Natural killer cell treated with Interleukin-12 subunit alpha and Interleukin-12 subunit beta and Interleukin-15 and Interleukin-18, amount 100 ng/mL, for 72 hours (primary cell): ENCODE results near the gene UTP14C. TPM values are rescaled to one million over a fixed set of nuclear protein-coding genes. Genes with fewer than 3 reads are reported as not detected.
"Not testable (repeated sequence)": the region's sequence is repeated elsewhere in the genome, so short reads cannot be mapped to it uniquely, and the experiment has no call there.

Source experiments
- ATAC-seq, 2 donors: fragments of 150-1000 bp; cut with Tn5 transposase in 1 of 2; sonication (Bioruptor Pico), chemical (Tn5 transposase) in 1 of 2; 2 replicates each; pipeline ENCODE4 v1.10.0; 2021
- DNase-seq: peaks from one replicate; pipeline ENCODE4 v3.0.0; 2022; ENCODE audit warnings: low spot score
- H3K27ac Mint-ChIP-seq, 2 donors: 1 replicate in 1 of 2; 2 replicates in 1 of 2; pipeline ENCODE4 v1.8.0; 2022; ENCODE audit warnings: mixed read lengths in 2 of 2, mild to moderate bottlenecking in 1 of 2, moderate library complexity in 1 of 2
- H3K27me3 Mint-ChIP-seq, 2 donors: 1 replicate in 1 of 2; 2 replicates in 1 of 2; pipeline ENCODE4 v1.8.0; 2022; ENCODE audit warnings: mixed read lengths in 2 of 2
- H3K36me3 Mint-ChIP-seq: one replicate; pipeline ENCODE4 v1.8.0; 2022; ENCODE audit warnings: mixed read lengths
- H3K4me1 Mint-ChIP-seq, 2 donors: 1 replicate in 1 of 2; 2 replicates in 1 of 2; pipeline ENCODE4 v1.8.0; 2022; ENCODE audit warnings: low read depth in 2 of 2, mixed read lengths in 2 of 2, mild to moderate bottlenecking in 1 of 2
- H3K4me3 Mint-ChIP-seq: one replicate; pipeline ENCODE4 v1.8.0; 2022; ENCODE audit warnings: mixed read lengths
- H3K9me3 Mint-ChIP-seq: 2 replicates; pipeline ENCODE4 v1.8.0; 2022; ENCODE audit warnings: mixed read lengths
- total RNA-seq, 2 donors: library from RNA; stranded (reverse); gene quantifications; one replicate each; pipeline ENCODE4 v1.2.3, GENCODE V29; 2022

UTP14C gene, protein sequence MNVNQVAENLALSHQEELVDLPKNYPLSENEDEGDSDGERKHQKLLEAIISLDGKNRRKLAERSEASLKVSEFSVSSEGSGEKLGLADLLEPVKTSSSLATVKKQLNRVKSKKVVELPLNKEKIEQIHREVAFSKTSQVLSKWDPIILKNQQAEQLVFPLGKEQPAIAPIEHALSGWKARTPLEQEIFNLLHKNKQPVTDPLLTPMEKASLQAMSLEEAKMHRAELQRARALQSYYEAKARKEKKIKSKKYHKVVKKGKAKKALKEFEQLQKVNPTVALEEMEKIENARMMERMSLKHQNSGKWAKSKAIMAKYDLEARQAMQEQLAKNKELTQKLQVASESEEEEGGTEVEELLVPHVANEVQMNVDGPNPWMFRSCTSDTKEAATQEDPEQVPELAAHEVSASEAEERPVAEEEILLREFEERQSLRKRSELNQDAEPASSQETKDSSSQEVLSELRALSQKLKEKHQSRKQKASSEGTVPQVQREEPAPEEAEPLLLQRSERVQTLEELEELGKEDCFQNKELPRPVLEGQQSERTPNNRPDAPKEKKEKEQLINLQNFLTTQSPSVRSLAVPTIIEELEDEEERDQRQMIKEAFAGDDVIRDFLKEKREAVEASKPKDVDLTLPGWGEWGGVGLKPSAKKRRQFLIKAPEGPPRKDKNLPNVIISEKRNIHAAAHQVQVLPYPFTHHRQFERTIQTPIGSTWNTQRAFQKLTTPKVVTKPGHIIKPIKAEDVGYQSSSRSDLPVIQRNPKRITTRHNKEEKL
- total RNA-seq = 10 to 100 TPM; 11.1 to 11.6 TPM

DNA sequence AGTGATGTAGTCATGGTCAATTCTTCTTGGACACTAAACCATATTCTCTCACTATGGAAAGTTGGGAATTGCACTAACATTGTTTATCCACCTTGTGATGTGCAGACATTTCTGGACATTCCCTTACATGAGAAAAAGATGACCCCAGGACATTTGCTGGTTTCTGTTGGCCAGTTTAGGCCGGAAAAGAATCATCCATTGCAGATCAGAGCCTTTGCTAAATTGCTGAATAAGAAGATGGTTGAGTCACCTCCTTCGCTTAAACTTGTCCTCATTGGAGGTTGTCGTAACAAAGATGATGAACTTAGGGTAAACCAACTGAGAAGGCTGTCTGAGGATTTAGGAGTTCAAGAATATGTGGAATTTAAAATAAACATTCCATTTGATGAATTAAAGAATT lies at the start of gene UTP14C:
TSS of gene UTP14C (plus strand) at position 211 of the 400 bp plus-strand sequence. CDS start 4,114 bp downstream, outside the sequence.
- Mint-ChIP-seq H3K4me1 (peaks cover 24 to 32% of the 10 kb centered on the region in 2 donors), H3K36me3 (peaks cover 43% of the 10 kb centered on the region), H3K9me3 (no peaks in the 10 kb centered on the region), H3K4me3 (no peak within 1 kb of the TSS), H3K27me3 (no peaks in the 10 kb centered on the region), H3K27ac (no peak within 1 kb of the TSS)
- no peak for ATAC-seq
- no peak for DNase-seq

- Mint-ChIP-seq H3K4me1 (no peaks in the 10 kb centered on the region), H3K27me3 (peaks cover 0 to 9% of the 10 kb centered on the region in 2 donors), H3K36me3 (no peaks in the 10 kb centered on the region), H3K9me3 (no peaks in the 10 kb centered on the region), H3K27ac (no peak overlapping the region), H3K4me3 (no peak overlapping the region)
- DNase-seq = no peak
- ATAC-seq = peak in 1 of 2 donors; percentile 41
These were observed 48.1 kb upstream of the UTP14C start for GRCh38 chr13:51976423-51976822.

DNA sequence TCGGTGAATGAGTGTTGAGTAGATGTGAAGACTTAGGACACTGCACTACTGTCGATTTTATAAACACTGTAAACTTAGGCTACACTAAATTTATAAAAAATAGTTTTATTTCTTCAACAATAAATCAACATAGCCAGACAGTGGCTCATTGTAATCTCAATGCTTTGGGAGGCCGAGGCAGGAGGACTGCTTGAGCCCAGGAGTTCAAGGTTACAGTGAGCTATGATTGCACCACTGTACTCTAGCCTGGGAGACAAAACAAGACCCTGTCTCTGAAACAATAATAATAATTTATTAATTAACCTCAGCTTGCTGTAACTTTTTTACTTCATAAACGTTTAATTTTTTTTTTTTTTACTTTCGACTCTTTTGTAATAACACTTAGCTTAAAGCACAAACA lies 47.6 kb upstream of the UTP14C start:
- H3K27ac Mint-ChIP-seq = no peak overlapping the region
- DNase-seq (no peak), ATAC-seq (no peak)
- H3K9me3 Mint-ChIP-seq = no peaks in the 10 kb centered on the region
- H3K4me1 Mint-ChIP-seq = no peaks in the 10 kb centered on the region
- H3K4me3 Mint-ChIP-seq = no peak overlapping the region
- peaks cover 0 to 9% of the 10 kb centered on the region in 2 donors for H3K27me3 Mint-ChIP-seq
- H3K36me3 Mint-ChIP-seq = no peaks in the 10 kb centered on the region

DNA sequence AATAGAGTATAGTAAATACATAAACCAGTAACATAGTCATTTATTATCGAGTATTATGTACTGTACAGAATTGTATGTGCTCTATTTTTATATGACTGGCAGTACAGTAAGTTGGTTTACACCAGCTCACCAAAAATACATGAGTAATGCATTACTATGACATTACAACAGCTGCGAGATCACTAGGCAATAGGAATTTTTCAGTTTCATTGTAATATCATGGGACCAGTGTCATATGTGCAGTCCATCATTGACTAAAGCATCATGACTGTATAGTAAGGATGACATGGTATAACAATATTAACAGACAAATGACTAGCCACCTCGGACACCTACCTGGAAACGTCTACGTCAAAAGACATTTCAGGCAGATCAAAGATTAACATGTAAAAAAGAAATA lies 46.9 kb upstream of the UTP14C start:
- Mint-ChIP-seq H3K36me3 (no peaks in the 10 kb centered on the region), H3K4me3 (no peak overlapping the region), H3K4me1 (no peaks in the 10 kb centered on the region), H3K27ac (no peak overlapping the region), H3K9me3 (no peaks in the 10 kb centered on the region), H3K27me3 (peaks cover 0 to 9% of the 10 kb centered on the region in 2 donors)
- ATAC-seq = no peak
- DNase-seq = no peak

DNA sequence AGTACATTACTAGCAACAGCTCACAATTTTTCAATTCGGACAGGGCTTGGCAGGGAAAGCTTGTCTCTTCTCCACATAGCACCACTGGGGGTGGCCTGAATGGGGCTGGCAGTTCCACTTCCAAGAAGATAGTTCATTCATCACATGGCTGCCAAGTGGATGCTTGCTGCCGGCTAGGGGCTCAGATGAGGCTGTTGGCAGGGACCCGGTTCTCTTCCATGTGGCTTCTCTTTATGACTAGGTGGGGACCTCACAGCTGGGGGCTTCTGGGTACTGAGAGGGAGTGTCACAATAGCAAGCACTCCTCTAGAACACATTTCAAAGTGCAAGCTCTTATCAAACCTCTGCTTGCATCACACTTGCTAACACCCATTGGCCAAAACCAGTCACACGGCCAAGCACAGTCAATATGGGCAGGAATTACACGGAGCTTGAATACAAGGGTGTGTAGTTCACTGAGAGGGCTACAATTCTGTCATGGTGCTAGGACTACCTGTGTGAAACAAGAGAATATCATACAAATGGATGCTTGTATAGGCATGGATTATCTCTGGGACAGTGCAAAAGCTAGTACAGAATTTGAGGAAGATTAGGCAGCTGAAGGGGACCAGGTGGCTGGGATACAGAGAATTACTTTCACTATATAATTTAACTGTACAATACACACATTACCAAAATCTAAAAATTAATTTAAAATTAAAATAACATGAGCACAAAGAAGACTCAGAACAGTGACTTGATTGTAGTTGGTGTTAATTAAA lies 45.5 kb upstream of the UTP14C start:
- H3K27ac Mint-ChIP-seq = no peak overlapping the region
- no peak for DNase-seq
- peak in 1 of 2 donors; percentile 32 for ATAC-seq
- H3K36me3 Mint-ChIP-seq = no peaks in the 10 kb centered on the region
- H3K9me3 Mint-ChIP-seq = no peaks in the 10 kb centered on the region
- peaks cover 3 to 13% of the 10 kb centered on the region in 2 donors for H3K27me3 Mint-ChIP-seq
- no peak overlapping the region for H3K4me3 Mint-ChIP-seq
- H3K4me1 Mint-ChIP-seq = no peaks in the 10 kb centered on the region

- Mint-ChIP-seq H3K4me3 (no peak overlapping the region), H3K9me3 (no peaks in the 10 kb centered on the region), H3K27me3 (peaks cover 17 to 32% of the 10 kb centered on the region in 2 donors), H3K4me1 (no peaks in the 10 kb centered on the region), H3K36me3 (no peaks in the 10 kb centered on the region), H3K27ac (no peak overlapping the region)
- DNase-seq = no peak
- ATAC-seq = no peak
These were observed 43.6 kb upstream of the UTP14C start for GRCh38 chr13:51980908-51981307.

- no peak for DNase-seq
- no peak overlapping the region for H3K4me3 Mint-ChIP-seq
- no peak overlapping the region for H3K27ac Mint-ChIP-seq
- H3K36me3 Mint-ChIP-seq = no peaks in the 10 kb centered on the region
- peaks cover 20 to 36% of the 10 kb centered on the region in 2 donors for H3K27me3 Mint-ChIP-seq
- no peaks in the 10 kb centered on the region for H3K4me1 Mint-ChIP-seq
- no peaks in the 10 kb centered on the region for H3K9me3 Mint-ChIP-seq
- no peak for ATAC-seq
These were observed 43.1 kb upstream of the UTP14C start for GRCh38 chr13:51981355-51981754.

GRCh38 chr13:51983292-51983691 lies 41.2 kb upstream of the UTP14C start:
- H3K4me3 Mint-ChIP-seq, H3K4me1 Mint-ChIP-seq, H3K27ac Mint-ChIP-seq, H3K9me3 Mint-ChIP-seq, ATAC-seq, DNase-seq, H3K36me3 Mint-ChIP-seq: not testable (repeated sequence)
- peaks cover 35 to 36% of the 10 kb centered on the region in 2 donors for H3K27me3 Mint-ChIP-seq

- H3K27me3 Mint-ChIP-seq = peaks cover 36 to 37% of the 10 kb centered on the region in 2 donors
- H3K36me3 Mint-ChIP-seq, H3K9me3 Mint-ChIP-seq, H3K4me1 Mint-ChIP-seq, DNase-seq, ATAC-seq, H3K27ac Mint-ChIP-seq, H3K4me3 Mint-ChIP-seq: not testable (repeated sequence)
These were observed 39.6 kb upstream of the UTP14C start for GRCh38 chr13:51984904-51985303.

- H3K36me3 Mint-ChIP-seq = no peaks in the 10 kb centered on the region
- H3K4me1 Mint-ChIP-seq = no peaks in the 10 kb centered on the region
- H3K27me3 Mint-ChIP-seq = peaks cover 37 to 39% of the 10 kb centered on the region in 2 donors
- DNase-seq (no peak), ATAC-seq (no peak)
- H3K27ac Mint-ChIP-seq = no peak overlapping the region
- H3K4me3 Mint-ChIP-seq = no peak overlapping the region
- no peaks in the 10 kb centered on the region for H3K9me3 Mint-ChIP-seq
These were observed 35.4 kb upstream of the UTP14C start for GRCh38 chr13:51988988-51989618.

- ATAC-seq = no peak
- Mint-ChIP-seq H3K27me3 (peaks cover 19 to 28% of the 10 kb centered on the region in 2 donors), H3K9me3 (no peaks in the 10 kb centered on the region)
These were observed 30.8 kb upstream of the UTP14C start for GRCh38 chr13:51993713-51994112.

DNA sequence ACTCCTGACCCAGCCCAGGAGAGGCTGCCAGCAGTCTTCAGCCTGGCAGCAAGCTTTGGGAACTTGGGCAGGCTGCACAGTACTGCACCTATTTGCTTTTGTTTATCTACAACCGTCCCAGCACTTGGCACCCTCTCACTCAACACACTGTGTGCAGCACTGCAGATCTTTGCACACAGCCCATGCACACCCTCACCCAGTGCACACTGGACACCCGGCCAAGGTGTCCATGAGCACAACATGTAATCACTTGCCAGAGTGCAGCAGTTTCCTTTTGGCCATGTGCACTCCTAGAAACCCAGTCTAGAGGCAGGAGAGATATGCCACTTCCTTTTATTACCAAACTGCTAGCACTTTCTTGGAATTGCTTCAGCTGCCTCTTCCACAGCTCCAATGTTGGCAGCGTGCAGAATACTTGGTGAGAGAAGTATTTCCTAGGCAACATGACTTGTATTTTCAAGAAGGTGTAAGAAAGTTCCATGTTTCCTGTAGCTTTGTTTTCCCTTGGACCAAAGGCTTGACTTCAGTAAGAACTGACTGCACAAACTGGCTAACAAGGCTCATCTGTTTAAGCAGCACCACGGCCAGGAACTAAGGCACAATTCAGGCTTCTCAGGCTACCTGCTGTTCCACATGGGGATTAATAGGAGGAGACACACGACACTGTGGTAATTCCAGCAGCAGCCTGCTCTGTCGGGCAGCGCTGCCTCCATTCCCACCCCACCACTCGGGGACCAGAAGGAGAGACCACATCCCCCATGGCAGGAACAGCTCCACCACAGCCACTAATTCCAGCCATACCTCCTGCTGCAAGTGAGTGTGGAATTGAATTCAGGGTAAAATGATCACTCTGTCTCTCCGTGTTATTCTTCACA lies 28.6 kb upstream of the UTP14C start:
- H3K4me1 Mint-ChIP-seq = no peaks in the 10 kb centered on the region
- H3K9me3 Mint-ChIP-seq = no peaks in the 10 kb centered on the region
- DNase-seq (no peak), ATAC-seq (peak in 1 of 2 donors; percentile 61)
- H3K27ac Mint-ChIP-seq = no peak overlapping the region
- no peaks in the 10 kb centered on the region for H3K36me3 Mint-ChIP-seq
- peaks cover 27 to 39% of the 10 kb centered on the region in 2 donors for H3K27me3 Mint-ChIP-seq
- H3K4me3 Mint-ChIP-seq = no peak overlapping the region

More at GRCh38 chr13:51993713-51994112, 30.8 kb upstream of the UTP14C start:
- H3K27ac Mint-ChIP-seq = no peak overlapping the region
- H3K36me3 Mint-ChIP-seq = no peaks in the 10 kb centered on the region
- no peak for DNase-seq
- H3K4me3 Mint-ChIP-seq = no peak overlapping the region
- H3K4me1 Mint-ChIP-seq = no peaks in the 10 kb centered on the region
